NOMO-1 treated with dmso at 0.1 percent for 144 hours (cell line): ENCODE data around the gene NAMPT.

Source experiments
- DNase-seq: peaks from one replicate; lab custom pipeline; 2025; ENCODE audit not compliant: unreplicated experiment; lab: John Stamatoyannopoulos, UW

Gene NAMPT

GRCh38 chr7:106273009-106273668 is 11.6 kb downstream of the NAMPT start:
- no peak for DNase-seq

GRCh38 chr7:106270122-106270977 is 14.4 kb downstream of the NAMPT start:
- no peak for DNase-seq

- DNase-seq: no peak
Measured at GRCh38 chr7:106269254-106269961, 15.4 kb downstream of the NAMPT start.

GRCh38 chr7:106265133-106265532 is 19.6 kb downstream of the NAMPT start:
- DNase-seq: no peak

- DNase-seq: no peak
Measured at GRCh38 chr7:106262221-106262881, 22.4 kb downstream of the NAMPT start.

GRCh38 chr7:106260136-106260561 is 24.6 kb downstream of the NAMPT start:
- DNase-seq: no peak

- no peak for DNase-seq
Measured at GRCh38 chr7:106258789-106259188, 26.0 kb downstream of the NAMPT start.

GRCh38 chr7:106257752-106258151 is 27.0 kb downstream of the NAMPT start:
- no peak for DNase-seq

- no peak for DNase-seq
Measured at GRCh38 chr7:106256144-106256543, 28.6 kb downstream of the NAMPT start.

GRCh38 chr7:106255246-106255645 is 29.5 kb downstream of the NAMPT start:
- no peak for DNase-seq

- DNase-seq: no peak
Measured at GRCh38 chr7:106254525-106255116, 30.2 kb downstream of the NAMPT start.

- no peak for DNase-seq
Measured at GRCh38 chr7:106252568-106252967, 32.2 kb downstream of the NAMPT start.

GRCh38 chr7:106249488-106249887 is 35.3 kb downstream of the NAMPT start:
- no peak for DNase-seq

GRCh38 chr7:106248600-106248999 is 36.2 kb downstream of the NAMPT start:
- DNase-seq: no peak

- DNase-seq: no peak
Measured at GRCh38 chr7:106247841-106248240, 36.9 kb downstream of the NAMPT start.

- no peak for DNase-seq
Measured at GRCh38 chr7:106246902-106247711, 37.7 kb downstream of the NAMPT start.

GRCh38 chr7:106243893-106244292 is 40.9 kb downstream of the NAMPT start:
- no peak for DNase-seq

- DNase-seq: no peak
Measured at GRCh38 chr7:106239406-106239805, 45.4 kb downstream of the NAMPT start.

GRCh38 chr7:106238830-106239229 is 46.0 kb downstream of the NAMPT start:
- DNase-seq: no peak

GRCh38 chr7:106236065-106236464 is 48.7 kb downstream of the NAMPT start:
- DNase-seq: no peak
